Suprapubic skin (tissue), 4 donors: ENCODE data around the gene RIOX2.
"Not testable (repeated sequence)": the region's sequence is repeated elsewhere in the genome, so short reads cannot be mapped to it uniquely, and the experiment has no call there.

ENCODE experiments used
- POLR2A ChIP-seq, 2 donors: fragments of 450-650 bp; IDR thresholded peaks; one replicate each; pipeline ENCODE4 v1.6.1; 2017; ENCODE audit warnings: antibody characterized with exemption in 2 of 2, mild to moderate bottlenecking in 2 of 2, moderate library complexity in 2 of 2
- POLR2AphosphoS5 ChIP-seq, 3 donors: sonication (generic); formaldehyde crosslinking; IDR thresholded peaks; one replicate each; pipeline ENCODE4 v1.6.1; 2017; ENCODE audit warnings: antibody characterized with exemption in 3 of 3
- TF ChIP-seq, protein P1 (sequence below), 2 donors: fragments of 200-600 bp in 1 of 2; fragments of 450-650 bp in 1 of 2; sonication (generic) in 1 of 2; IDR thresholded peaks; one replicate each; pipeline ENCODE4 v1.5.1; 2016 to 2019; ENCODE audit warnings: antibody characterized with exemption in 2 of 2, mild to moderate bottlenecking in 1 of 2, moderate library complexity in 1 of 2

DNA sequence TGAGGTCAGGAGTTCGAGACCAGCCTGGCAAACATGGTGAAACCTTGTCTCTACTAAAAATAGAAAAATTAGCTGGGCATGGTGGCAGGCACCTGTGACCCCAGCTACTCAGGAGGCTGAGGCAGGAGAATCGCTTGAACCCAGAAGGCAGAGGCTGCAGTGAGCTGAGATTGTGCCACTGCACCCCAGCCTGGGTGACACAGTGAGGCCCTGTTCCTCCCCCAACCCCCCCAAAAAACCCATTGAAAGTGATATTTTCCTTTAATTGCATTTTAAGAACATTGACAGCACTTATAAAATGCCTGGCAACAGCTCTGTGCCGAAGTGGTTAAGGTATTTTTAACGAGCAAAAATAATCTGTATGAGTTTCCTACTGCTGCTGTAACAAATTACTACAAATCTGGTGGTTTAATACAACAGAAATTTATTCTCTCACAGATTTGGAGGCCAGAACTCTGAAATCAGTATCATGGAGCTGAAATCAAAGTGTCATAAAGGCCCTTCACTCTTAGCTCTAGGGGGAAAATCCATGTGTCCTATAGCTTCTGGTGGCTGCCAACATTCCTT lies 38.7 kb upstream of the RIOX2 start:
- TF ChIP-seq, protein P1, sequence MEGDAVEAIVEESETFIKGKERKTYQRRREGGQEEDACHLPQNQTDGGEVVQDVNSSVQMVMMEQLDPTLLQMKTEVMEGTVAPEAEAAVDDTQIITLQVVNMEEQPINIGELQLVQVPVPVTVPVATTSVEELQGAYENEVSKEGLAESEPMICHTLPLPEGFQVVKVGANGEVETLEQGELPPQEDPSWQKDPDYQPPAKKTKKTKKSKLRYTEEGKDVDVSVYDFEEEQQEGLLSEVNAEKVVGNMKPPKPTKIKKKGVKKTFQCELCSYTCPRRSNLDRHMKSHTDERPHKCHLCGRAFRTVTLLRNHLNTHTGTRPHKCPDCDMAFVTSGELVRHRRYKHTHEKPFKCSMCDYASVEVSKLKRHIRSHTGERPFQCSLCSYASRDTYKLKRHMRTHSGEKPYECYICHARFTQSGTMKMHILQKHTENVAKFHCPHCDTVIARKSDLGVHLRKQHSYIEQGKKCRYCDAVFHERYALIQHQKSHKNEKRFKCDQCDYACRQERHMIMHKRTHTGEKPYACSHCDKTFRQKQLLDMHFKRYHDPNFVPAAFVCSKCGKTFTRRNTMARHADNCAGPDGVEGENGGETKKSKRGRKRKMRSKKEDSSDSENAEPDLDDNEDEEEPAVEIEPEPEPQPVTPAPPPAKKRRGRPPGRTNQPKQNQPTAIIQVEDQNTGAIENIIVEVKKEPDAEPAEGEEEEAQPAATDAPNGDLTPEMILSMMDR (IDR thresholded peaks at IDR 0.05): not testable (repeated sequence)
- TF ChIP-seq POLR2A, POLR2AphosphoS5 (IDR thresholded peaks at IDR 0.05): not testable (repeated sequence)
